Embryonic facial prominence (tissue), 1 donor: ENCODE data around the gene MAT1A.
"Not testable (repeated sequence)": the region's sequence is repeated elsewhere in the genome, so short reads cannot be mapped to it uniquely, and the experiment has no call there.

Experiments used
- DNase-seq: peaks from one replicate; pipeline ENCODE4 v3.0.0-alpha.2; 2016; ENCODE audit errors: extremely low spot score

The MAT1A gene

DNA sequence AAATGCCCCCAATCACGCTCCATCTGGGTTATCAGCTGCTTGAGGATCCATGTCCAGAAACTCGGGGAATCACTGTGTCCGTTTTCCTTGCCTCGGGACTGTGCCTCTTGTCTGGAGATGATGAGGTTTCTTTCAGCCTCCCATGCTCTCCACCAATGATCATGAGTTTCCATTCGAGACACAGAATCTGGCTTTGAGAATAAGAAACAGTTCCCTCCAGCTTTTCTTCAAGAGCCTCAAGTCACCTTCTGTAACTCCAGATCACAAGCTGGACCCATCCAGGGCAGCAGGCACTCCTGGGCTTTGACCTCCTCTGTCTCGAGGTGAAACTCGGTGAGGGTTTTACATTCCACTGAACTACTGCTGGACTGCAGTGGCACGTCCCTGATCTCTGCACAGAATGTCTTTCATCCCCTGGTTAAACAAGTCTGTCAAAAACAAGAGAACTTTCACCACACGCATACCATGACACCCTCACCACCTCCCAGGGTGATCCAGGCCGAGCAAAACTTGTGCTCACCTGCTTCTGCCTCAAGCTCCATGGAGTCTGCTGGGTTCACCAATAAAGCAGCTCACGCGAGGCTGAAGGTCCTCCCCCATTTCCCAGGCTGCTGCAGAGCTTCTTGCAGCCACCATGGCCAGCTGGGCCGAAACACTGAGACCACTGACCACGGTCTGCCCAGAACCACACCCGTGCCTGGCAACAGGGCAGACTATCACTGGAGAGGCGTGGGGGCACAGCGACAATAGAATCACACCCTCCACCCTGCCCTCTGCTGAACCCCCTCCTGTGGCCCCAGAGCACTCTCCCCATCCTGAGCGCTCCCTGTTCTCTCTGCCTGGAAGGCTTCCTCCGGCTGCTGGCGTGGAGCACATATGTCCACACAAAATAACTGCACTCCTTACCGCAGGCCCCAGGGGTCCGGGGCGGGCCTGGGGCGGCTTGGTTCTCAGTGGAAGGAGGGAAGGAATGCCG lies 25.1 kb downstream of the MAT1A start:
- DNase-seq: no peak

- no peak for DNase-seq
These were observed 28.0 kb downstream of the MAT1A start for GRCh38 chr10:80261316-80262030.

- no peak for DNase-seq
These were observed 28.9 kb downstream of the MAT1A start for GRCh38 chr10:80260295-80261243.

GRCh38 chr10:80259405-80259871 lies 30.0 kb downstream of the MAT1A start:
- DNase-seq: no peak

- not testable (repeated sequence) for DNase-seq
These were observed 32.7 kb downstream of the MAT1A start for GRCh38 chr10:80256798-80257197.

DNA sequence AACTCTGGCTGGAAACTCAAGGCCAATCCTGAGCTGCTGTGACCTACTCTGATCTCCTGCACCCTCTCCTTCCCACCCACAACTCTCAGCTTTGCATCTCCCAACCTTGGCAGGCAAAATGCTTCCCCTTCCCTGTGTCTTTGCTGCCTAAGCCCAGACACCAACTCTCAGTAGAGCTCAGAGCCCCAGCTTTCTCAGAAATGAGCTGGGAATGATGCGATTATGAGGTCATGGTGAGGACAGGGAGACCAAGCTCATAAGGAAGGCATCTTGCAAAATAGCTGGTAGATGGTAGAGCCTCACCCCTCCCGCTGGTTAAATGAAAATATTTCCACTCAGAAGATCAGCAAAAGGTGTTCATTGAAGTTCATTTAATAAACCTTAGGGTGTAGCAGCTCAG lies 34.7 kb downstream of the MAT1A start:
- DNase-seq: not testable (repeated sequence)

DNA sequence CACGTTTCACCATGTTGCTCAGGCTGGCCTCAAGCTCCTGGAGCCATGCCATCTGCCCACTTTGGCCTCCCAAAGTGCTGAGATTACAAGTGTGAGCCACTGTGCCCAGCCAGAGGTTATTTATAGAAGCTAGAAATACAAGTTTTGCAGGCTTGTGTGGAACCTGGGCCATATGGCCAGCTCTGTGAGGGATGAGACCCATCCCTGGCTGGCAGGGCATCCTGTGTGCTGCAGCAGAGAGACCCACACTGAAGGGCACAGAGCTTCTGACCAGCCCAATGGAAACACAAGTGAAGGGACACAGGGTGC lies 35.5 kb downstream of the MAT1A start:
- DNase-seq: not testable (repeated sequence)

GRCh38 chr10:80253266-80253962 lies 36.0 kb downstream of the MAT1A start:
- no peak for DNase-seq

GRCh38 chr10:80252296-80252887 lies 37.1 kb downstream of the MAT1A start:
- no peak for DNase-seq

DNA sequence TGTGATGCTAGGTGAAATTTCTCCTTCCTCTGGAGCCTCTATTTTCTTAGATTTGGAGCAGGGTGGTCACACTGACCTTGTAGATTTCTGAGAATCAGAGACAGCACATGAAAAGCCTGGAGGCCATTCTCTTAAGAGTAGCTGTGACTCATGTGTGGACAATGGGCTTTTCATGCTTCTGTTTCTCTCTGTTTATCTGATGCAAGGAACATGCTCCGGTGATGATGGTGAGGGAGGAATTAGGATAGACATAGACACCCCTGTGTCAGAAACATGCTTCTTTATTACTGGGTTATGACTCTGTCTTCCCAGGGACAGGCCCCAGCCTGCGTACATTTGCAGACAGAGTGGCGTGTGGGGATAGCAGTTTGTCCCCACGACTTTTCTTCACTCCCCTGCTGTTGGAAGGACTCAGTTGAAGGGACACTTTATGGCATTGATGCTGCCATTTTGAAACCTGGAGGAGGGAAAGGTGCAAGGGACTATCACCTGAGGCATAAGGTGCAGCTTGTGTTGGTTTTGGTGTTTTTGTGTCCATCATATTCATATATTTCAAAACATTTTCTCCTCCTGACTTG lies 37.7 kb downstream of the MAT1A start:
- not testable (repeated sequence) for DNase-seq

DNA sequence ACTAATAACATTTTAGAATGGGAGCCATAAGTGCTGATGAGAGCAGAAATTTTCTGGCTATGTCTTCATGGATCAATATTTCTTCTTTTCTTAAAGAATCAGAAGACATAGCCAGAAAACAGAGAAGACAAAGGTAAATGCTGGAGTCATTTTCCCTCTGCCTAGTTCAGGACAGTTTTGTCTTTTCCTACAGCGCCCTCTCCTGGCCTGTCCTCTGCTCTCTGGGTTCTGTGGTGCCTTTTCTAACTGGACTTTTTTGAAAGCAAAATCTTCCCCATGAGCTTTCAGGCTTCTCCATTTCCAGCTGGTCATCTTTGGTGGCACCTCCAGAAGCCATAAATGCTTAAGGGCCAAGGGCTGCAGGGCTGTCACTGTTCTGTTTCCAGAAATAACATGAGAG lies 39.1 kb downstream of the MAT1A start:
- DNase-seq: not testable (repeated sequence)

- not testable (repeated sequence) for DNase-seq
These were observed 39.6 kb downstream of the MAT1A start for GRCh38 chr10:80249906-80250305.

DNA sequence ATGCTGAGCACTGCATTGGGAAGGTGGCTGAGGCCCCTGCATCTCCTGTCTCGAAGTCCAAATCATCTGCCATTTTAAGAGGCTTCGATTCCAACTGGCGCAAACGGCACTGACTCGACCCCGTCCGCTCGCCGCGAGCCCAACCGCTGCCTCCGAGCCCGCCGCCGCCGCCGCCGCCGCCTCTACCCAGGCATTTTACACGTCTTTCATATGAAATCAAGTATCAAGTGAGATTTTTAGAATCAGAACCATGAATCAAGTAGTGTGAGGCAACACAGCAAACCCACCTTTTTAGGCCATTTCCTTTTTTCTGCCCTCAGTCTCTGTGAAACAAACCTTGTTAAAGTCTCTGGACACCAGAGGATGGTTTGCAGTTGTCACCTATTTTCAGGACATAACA lies 41.8 kb downstream of the MAT1A start:
- DNase-seq: not testable (repeated sequence)

GRCh38 chr10:80244371-80244770 lies 45.1 kb downstream of the MAT1A start:
- not testable (repeated sequence) for DNase-seq

GRCh38 chr10:80242341-80242740 lies 47.1 kb downstream of the MAT1A start:
- not testable (repeated sequence) for DNase-seq

DNA sequence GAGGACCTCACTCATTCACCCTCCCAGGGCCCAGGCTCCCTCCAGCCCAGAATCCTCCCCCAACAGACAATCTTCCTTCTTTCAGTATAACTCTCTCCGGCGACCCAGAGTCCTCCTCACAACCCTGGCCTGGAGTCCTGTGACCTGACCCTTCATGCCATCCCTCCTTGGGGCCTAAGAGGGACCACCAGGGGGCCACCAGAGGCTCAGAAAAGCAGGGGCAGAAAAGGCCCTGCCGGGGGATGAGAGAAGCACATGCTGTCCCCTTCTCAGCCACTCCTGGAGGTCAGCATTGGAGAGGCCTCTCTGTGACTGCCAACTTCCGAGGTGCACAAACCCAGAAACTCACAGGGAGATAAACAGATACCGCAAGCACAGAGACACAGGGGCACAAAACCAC lies 53.0 kb downstream of the MAT1A start:
- DNase-seq: not testable (repeated sequence)

GRCh38 chr10:80234331-80235235 lies 54.9 kb downstream of the MAT1A start:
- not testable (repeated sequence) for DNase-seq

- not testable (repeated sequence) for DNase-seq
These were observed 55.6 kb downstream of the MAT1A start for GRCh38 chr10:80233871-80234270.

DNA sequence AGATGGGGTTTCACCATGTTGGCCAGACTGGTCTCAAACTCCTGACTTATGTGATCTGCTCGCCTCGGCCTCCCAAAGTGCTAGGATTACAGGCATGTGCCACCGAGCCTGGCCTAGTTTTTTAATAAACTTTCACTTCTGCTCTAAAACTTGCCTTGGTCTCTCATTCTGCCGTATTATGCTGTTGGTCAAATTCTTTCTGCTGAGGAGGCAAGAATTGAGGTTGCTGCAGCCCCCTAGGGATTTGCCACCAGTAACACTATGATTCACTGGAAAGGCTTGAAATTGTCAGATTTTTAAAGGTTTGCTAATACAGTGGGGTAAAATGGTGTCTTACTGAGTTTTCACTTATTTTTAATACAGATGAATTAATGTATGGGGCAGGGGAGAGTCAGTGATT lies 62.7 kb downstream of the MAT1A start:
- not testable (repeated sequence) for DNase-seq
